Thoracic aorta (tissue), 2 donors: ENCODE measurements around the gene KCTD21. TPM values are rescaled to one million over a fixed set of nuclear protein-coding genes. Genes with fewer than 3 reads are reported as not detected.

ENCODE experiments used
- ATAC-seq: fragments of 150-250 bp; one replicate; pipeline ENCODE4 v1.8.0; 2017; ENCODE audit warnings: low read depth; ENCODE audit not compliant: insufficient number of reproducible peaks, low FRiP score
- DNase-seq: peaks from one replicate; pipeline ENCODE4 v3.0.0-alpha.2; 2020; ENCODE audit warnings: low spot score
- H3K27ac ChIP-seq, 2 donors: fragments of 200-600 bp; sonication (generic); 1 replicate in 1 of 2; 2 replicates in 1 of 2; pipeline ENCODE4 v1.5.1; 2016; ENCODE audit warnings: mild to moderate bottlenecking in 2 of 2, moderate library complexity in 2 of 2
- H3K27me3 ChIP-seq: fragments of 200-600 bp; sonication (generic); replicated peaks from 2 replicates; pipeline ENCODE4 v1.6.0; 2016; ENCODE audit warnings: mild to moderate bottlenecking; ENCODE audit not compliant: insufficient read depth
- H3K36me3 ChIP-seq: fragments of 200-600 bp; sonication (generic); one replicate; pipeline ENCODE4 v1.5.1; 2016
- H3K4me1 ChIP-seq, 2 donors: fragments of 200-600 bp; sonication (generic); 1 replicate in 1 of 2; 2 replicates in 1 of 2; pipeline versions ENCODE4 v1.5.1 to v1.6.0; 2016; ENCODE audit warnings: low read depth in 2 of 2, mild to moderate bottlenecking in 1 of 2; ENCODE audit not compliant: control insufficient read depth in 1 of 2
- H3K4me3 ChIP-seq: fragments of 200-600 bp; sonication (generic); 2 replicates; pipeline ENCODE4 v1.5.1; 2016; ENCODE audit warnings: mild to moderate bottlenecking
- H3K9me3 ChIP-seq: fragments of 200-600 bp; sonication (generic); 2 replicates; pipeline ENCODE4 v1.5.1; 2016
- CTCF ChIP-seq: fragments of 200-600 bp; sonication (generic); IDR thresholded peaks from one replicate; pipeline ENCODE4 v1.5.1; 2019; ENCODE audit warnings: antibody characterized with exemption
- total RNA-seq, 2 donors: library from RNA; depleted of rRNA; stranded (reverse); fragments of >200 nt; gene quantifications; one replicate each; pipeline versions ENCODE4 v1.1.0 to v1.2.3, GENCODE V29; 2016

KCTD21 gene
- total RNA-seq, 2 donors from 2014 or later, result 9.1 to 13.7 TPM

GRCh38 chr11:78192911-78193351 is 4.5 kb upstream of the KCTD21 start:
- Histone ChIP-seq H3K27ac (peak overlapping the region; percentile 71 to 82), H3K27me3 (no peaks in the 10 kb centered on the region), H3K9me3 (no peaks in the 10 kb centered on the region), H3K4me3 (peak overlapping the region; percentile 51), H3K4me1 (peaks cover 31 to 60% of the 10 kb centered on the region in 2 donors), H3K36me3 (peaks cover 4% of the 10 kb centered on the region)
- TF ChIP-seq CTCF, result no peak
- no peak for ATAC-seq
- no peak for DNase-seq

DNA sequence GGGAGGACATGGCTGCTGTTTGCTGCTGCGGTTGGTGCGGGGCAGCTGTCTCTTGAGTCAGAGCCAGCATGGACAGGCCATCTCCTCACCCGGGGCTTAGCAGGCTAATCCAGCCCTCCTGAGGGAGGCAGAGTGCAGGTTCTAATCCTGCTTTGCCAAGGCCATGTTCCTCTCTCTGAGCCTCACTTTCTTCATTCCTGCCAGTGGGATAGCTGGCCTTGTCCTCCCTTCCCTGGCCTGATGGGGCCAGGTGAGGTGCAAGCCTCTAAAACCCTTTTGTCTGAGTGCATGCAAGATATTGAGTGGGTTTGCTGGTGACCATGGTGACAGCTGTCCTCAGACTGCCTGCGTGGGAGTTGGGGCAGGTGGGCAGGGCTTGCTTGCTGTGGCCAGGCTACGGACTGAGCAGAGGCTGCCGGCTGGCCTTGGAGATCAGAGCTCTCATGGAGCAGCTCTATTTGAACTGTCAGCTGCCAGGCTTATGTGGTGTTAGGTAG is 3.8 kb upstream of the KCTD21 start:
- H3K27me3 ChIP-seq, result no peaks in the 10 kb centered on the region
- peaks cover 34 to 62% of the 10 kb centered on the region in 2 donors for H3K4me1 ChIP-seq
- no peaks in the 10 kb centered on the region for H3K9me3 ChIP-seq
- H3K4me3 ChIP-seq, result peak overlapping the region; percentile 51
- H3K36me3 ChIP-seq, result peaks cover 4% of the 10 kb centered on the region
- no peak for ATAC-seq
- no peak for DNase-seq
- no peak for TF ChIP-seq CTCF
- H3K27ac ChIP-seq, result peak overlapping the region; percentile 71 to 82

DNA sequence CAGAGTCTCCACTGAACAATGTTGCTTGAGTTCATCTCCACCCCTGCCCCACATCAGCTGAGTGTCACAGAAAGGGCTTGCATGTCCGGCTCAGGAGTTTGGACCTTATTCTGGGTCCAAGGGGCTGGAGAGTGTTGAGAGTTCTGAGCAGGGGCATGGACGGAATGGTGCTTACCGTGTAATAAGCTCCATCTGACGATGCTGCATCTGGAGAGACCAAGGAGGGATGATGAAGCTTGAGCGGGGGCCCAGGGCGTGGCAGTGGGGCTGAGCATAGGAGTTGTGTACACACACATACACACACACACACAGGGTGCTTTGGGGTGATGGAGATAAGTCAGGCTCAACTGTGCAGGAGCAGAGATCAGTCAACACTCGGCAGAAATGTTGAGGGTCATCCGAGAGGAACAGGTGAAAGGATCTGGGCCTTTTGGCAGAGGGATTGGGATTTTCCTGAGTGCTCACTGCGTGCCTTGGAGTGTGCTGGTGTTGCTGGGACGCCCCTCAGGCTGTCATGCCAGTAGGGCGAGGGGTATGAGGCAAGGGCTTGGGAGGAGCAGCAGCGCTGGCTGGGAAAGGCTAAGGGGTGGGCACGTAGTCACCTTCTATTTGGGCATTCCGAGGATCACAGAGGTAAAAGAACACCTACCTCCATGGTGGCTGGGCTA is 2.6 kb upstream of the KCTD21 start:
- H3K4me3 ChIP-seq, result peak overlapping the region; percentile 95
- TF ChIP-seq CTCF, result no peak
- no peaks in the 10 kb centered on the region for H3K27me3 ChIP-seq
- H3K9me3 ChIP-seq, result no peaks in the 10 kb centered on the region
- no peak for DNase-seq
- no peaks in the 10 kb centered on the region for H3K36me3 ChIP-seq
- H3K27ac ChIP-seq, result peak overlapping the region; percentile 64 to 85
- peaks cover 45 to 75% of the 10 kb centered on the region in 2 donors for H3K4me1 ChIP-seq
- ATAC-seq, result no peak

GRCh38 chr11:78190374-78190773 is 1.9 kb upstream of the KCTD21 start:
- Histone ChIP-seq H3K27ac (peak overlapping the region; percentile 64 to 85), H3K36me3 (no peaks in the 10 kb centered on the region), H3K4me3 (peak overlapping the region; percentile 95), H3K9me3 (no peaks in the 10 kb centered on the region), H3K27me3 (no peaks in the 10 kb centered on the region), H3K4me1 (peaks cover 45 to 81% of the 10 kb centered on the region in 2 donors)
- DNase-seq, result no peak
- ATAC-seq, result no peak
- no peak for TF ChIP-seq CTCF

GRCh38 chr11:78189851-78190250 is 1.4 kb upstream of the KCTD21 start:
- no peak for DNase-seq
- Histone ChIP-seq H3K36me3 (no peaks in the 10 kb centered on the region), H3K27ac (peak overlapping the region; percentile 64 to 85)

More at GRCh38 chr11:78189851-78190250, 1.4 kb upstream of the KCTD21 start:
- no peaks in the 10 kb centered on the region for H3K27me3 ChIP-seq
- no peak for ATAC-seq
- no peaks in the 10 kb centered on the region for H3K9me3 ChIP-seq
- no peak for TF ChIP-seq CTCF
- peak overlapping the region; percentile 95 for H3K4me3 ChIP-seq
- H3K4me1 ChIP-seq, result peaks cover 45 to 82% of the 10 kb centered on the region in 2 donors
